NCI-H526 treated with DMSO at 0.1 percent for 48 hours (cell line): ENCODE results near the gene TIAM1.

Experiments used
- DNase-seq: peaks from one replicate; lab custom pipeline; 2025; lab: John Stamatoyannopoulos, UW

TIAM1 gene

DNA sequence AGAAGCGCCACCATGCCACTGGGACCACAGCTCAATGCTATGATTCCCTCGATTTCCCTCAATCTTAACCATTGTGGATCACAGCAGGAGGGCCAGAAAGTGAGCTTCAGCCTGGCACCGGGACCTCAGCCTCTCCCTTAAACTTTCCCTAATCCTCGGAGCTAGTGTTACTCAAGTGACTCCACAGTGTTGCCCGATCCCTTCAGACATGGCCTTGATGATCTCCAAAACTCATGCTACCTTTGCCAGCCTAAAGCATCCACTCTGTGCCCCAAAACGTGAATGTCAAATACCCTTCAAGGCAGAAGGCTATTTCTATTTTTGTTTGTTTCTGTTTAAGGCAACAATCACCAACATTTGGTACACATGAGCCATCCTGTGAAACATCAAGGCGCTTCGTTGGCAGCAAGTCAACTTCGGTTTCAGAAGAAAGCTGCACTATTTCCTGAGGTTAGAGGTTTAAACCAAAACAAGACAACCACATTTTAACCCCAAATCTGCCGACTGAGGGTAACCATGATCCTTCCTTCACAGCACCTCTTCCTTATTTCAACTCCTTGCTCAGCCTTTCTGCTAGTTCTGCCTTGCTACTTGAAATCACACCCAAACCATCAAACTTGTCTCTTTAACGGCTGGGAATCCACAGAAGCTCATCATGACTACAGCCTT is 211.4 kb downstream of the TIAM1 start:
- DNase-seq, result no peak

DNA sequence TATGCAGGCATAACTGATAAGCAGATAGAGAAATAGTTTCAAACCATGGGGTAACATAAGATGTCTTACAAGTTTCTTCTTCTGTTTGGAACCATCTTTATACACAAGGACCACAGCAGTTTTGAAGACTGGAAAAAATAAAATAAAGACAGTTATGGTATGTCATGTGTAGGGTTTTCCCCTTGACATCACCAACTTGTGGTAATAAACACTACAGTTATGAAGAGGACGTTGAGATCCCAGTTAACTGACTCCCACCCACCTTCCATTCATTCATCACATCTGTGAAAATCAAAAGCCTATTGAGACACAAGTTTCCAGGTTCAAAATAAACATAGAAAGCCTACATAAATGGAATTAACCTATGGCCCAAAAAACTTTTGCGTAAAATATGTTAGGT is 213.2 kb downstream of the TIAM1 start:
- no peak for DNase-seq

DNA sequence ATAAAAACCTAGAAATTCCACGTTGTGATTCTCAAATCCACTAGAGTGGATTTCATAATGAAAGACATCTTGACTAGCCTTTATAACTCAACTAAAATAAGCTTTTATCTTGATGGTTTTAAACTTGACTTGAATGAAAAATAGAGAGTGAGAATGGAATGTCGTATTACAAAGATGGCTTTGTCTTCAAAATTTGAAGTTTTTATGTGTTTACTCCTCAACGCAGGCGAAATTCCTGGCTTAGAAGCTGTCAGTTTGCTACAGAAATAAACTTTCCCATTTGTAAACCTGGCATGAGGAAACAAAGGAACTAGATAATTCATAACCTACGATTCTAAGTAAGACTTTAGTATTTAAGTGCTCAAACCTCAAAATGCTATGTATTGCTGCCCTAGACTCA is 215.8 kb downstream of the TIAM1 start:
- DNase-seq, result no peak

DNA sequence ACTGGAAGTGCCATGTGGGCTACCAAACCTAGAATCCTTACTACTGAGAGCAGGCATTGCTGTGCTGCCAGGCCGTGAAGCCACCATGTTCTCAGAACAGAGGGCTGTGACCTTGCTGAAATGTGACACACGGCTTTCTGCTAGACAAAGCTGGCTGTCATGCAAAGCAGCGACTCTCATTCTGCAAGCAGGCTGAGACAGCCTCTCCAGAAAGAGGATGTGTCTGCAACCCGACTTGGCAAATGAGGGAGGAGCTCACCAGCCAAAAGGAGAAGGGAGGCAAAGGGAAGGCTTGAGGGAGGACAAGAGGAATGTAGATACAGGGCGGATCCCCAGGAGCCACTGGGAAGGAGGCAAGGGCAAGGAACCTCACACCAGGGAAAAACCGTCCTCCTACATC is 220.1 kb downstream of the TIAM1 start:
- DNase-seq, result no peak

DNA sequence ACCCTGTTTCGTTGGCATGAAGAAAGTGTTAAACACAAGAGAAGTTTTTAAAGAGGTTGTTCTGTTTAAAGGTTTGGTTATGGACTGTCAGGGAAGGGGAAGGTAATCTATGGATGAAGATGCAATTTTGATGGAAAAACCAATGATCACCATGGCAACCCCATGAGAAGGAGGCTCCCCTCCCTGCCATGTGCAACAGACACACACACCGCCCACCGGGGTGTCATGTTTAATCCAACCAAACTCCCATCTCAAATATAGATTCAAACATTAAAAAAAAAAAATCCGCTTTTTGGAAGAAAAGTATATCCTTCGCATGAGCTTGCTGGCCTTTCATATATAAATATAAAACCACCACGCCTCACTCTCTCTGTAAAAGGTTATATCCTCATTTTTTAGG is 224.9 kb downstream of the TIAM1 start:
- DNase-seq, result no peak

DNA sequence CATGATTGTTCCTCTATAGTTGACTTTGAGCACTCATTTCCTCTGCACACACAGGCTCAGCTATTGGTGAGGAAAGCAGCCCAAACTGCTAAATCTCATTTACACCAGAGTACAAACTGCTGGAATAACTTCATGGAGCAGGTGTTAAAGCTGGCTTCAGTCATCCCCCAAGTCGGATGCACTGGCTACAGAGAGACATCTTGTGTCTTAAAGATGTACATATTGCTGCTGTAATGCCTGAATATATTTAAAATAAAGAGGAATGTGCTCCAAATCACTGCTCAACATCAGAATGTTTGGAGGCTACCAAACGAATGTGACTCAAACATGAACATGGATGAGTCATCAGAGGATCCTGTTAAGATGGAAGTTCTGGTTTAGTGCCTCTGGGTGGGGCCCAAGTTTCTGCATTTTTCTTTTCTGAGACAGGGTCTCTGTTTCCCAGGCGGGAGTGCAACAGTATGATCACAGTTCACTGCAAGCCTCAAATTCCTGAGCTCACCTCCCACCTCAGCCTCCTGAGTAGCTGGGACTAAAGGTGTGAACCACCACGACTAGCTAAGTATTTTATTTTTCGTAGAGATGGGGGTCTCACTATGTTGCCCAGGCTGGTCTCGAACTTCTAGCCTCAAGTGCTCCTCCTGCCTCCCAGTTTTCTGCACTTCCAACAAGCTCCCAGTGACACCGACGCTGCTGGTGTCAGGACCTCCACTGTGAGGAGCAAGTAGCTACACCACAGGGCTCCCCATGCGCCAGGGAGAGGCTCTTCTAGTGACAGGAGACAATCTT is 226.7 kb downstream of the TIAM1 start:
- no peak for DNase-seq

DNA sequence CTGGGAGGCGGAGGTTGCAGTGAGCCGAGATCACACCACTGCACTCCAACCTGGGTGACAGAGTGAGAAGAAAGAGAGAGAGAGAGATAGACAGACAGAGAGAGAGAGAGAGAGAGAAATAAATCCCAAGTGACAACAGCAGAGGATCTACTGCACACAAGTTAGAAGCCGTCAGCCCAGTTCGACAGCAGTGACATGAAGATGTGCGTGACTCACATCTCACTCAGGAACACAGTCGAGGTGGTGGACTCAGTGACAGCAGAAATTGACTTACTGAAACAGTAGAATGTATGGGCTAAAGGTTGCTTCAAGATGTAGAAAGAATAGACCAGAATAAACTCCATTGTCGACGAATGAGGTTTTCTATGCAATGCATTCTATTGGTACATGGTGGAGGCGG is 228.8 kb downstream of the TIAM1 start:
- DNase-seq, result no peak

DNA sequence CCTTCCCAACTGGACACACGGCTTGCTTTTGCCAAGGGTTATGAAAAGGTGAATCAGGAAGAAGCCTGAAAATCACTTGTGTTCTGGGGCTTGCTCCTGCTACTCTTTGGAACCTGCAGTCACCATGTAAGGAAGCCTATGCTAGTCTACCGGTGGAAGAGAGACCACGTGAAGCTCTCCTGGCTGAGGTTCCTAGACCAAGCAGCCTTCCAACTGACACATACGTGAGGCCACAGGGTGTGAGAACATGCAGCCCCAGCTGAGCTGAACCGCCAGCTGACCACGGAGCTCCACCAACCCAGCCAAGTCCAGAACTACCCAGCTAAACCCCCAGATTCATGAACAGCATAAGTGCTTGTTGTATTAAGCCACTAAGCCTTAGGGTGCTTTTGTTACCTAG is 233.0 kb downstream of the TIAM1 start:
- no peak for DNase-seq

DNA sequence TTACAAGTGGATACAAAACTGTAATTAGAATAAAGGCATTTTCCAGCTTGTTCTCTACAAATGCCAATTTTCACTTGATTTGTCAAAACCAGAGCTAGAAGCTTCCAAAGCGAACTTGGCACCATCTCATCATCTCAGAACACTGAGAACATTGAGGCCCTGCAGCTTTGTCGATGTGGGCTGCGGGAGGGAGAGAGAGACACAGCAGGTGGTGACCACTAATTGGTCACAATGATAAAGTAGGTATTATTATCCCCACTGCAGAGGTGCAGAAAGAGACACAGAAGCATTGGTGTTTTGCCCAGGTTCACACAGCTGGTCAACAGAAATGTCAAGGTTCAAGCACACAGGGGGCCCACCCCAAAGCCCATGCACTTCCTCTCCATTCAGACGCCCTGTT is 233.6 kb downstream of the TIAM1 start:
- DNase-seq, result no peak

DNA sequence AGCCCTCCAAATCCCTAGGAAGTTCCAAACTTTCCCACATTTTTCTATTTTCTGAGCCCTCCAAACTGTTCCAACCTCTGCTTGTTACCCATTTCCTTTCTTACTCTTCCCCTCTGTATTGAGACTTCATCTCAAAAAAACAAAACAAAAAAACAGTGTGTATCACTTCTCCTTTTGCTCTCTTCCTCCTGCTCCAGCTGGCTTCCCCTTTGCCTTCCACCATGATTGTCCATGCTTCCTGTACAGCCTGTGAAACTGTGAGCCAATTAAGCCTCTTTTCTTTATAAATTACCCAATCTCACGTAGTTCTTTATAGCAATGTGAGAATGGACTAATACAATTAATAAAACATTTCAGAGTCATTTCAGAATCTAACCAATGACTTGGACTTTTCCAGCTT is 236.2 kb downstream of the TIAM1 start:
- DNase-seq, result no peak

DNA sequence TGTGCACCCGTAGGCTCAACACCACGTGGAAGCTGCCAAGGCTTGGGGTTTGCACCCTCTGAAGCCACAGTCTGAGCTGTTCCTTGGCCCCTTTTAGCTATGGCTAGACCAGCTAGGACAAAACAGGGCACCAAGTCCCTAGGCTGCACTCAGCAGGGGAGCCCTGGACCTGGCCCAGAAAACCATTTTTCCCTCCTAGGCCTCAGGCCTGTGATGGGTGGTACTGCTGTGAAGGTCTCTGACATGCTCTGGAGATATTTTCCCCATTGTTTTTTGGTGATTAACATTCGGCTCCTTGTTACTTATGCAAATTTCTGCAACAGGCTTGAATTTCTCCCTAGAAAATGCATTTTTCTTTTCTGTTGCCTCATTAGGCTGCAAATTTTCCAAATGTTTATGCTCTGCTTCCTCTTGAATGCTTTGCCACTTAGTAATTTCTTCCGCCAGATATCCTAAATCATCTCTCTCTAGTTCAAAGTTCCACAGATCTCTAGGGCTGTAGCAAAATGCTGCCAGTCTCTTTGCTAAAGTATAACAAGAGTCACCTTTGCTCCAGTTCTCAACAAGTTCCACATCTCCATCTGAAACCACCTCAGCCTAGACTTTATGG is 236.8 kb downstream of the TIAM1 start:
- no peak for DNase-seq

DNA sequence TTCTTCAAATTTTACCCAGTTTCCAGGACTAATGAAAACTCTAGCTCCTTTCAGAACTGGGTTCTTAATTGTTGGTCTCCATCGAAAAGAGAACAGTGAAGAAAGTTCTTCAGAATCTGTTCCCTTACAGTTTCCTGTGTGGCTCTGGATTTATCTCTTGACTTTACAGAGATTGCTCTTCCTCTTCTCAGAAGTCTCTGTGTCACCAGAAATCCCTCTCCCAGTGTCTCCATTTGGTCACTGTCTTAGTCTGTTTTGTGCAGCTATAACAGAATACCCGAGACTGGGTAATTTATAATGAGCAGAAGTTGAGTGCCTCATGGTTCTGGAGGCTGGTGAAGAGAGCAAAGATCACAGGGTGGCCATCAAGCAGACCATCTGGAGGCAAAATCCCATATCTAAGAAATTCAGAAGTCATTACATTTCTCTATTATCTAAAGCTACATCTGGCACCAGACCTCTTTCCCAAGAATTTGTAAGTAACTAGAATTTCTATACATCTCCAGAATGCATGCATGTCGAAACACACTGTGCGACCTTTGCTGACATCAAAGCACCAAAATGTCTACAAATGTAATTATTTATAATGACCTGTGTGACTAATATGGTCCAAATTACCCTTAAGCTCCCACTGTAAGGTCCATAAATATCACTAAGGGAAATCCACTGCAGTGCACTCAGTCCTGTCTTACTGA is 240.3 kb downstream of the TIAM1 start:
- DNase-seq, result no peak

DNA sequence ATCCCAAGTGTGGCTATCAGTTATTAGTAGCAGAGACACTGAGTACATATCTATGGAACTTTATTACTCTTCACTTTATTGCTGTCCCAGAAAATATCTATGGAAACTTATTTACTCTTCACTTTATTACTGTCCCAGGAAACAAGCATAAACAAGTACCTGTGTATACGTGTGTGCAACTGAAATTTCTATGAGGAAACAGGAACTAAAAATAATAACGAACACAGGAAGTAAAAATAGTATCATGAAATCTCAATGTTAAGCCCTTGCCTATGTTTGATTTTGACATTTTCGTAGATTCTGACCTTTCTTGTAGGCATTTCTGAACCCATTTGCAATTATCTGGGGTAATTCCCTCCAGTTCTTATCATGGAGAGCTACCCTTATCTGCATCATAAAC is 240.9 kb downstream of the TIAM1 start:
- no peak for DNase-seq

DNA sequence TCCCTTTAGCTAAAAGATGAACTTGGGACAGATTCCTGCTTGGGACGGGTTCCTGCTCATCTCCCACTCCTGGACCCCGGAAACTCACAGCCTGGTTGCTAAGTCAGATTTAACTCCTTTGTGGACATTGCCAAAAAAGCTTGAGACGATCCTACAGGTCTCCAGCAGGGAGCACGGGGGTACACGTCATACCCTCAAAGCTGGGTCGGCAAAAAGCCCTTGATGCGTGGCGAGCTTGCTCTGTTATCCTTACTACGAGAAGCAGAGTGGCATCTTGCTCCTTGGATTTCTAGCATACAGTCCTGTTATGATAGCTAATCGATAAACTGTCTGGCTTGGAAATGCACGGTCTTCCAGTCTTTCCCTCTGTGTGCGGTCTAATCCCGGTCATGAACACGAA is 244.9 kb downstream of the TIAM1 start:
- DNase-seq, result no peak

DNA sequence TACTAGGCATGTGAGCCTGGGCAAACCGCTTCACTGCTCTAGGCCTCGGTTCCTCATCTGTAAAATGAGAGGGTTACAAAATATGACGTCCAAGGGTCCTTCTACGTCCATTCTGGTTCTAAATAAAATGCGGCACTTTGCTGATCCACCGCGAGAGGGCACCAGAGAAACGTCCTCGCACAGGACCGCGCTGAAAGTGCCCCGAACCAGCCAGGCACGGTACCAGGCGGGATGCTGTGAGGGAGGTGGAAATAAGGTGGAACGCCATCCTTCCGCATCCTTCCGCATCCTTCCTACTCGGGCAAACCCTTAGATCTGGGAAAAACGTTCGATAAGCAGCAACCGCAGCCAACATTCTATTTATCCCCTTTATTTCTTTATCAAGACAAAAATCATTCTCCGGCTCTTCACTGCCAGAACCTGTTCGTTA is 245.5 kb downstream of the TIAM1 start:
- DNase-seq, result peak; percentile 33

DNA sequence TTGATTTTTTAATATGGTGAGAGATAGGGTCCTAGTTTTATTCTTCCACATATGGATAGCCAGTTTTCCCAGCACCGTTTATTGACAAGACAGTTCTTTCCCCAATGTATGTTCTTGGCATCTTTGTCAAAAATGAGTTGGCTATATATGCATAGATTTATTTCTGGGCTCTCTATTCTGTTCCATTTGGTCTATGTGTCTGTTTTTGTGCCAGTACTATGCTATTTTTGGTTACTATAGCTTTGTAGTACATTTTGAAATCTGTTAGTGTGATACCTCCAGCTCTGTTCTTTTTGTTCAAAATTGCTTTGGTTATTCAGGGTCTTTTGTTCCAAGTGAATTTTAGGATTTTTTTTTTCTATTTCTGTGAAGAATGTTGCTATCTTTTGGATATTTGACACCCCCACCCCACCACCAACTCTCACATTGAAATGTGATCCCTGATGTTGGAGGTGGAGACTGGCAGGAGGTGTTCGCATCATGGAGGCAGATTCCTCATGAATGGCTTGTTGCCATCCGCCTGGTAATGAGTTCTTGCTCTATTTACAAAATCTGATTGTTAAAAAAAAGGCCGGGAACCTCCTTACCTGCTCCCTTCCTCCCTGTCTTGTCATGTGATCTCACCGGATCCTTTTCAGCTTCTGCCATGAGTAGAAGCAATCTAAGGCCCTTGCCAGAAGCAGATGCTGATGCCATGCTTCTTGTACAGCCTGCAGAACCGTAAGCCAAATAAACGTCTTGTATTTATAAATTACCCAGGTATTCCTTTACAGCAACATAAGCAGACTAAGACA is 251.0 kb downstream of the TIAM1 start:
- DNase-seq, result no peak

DNA sequence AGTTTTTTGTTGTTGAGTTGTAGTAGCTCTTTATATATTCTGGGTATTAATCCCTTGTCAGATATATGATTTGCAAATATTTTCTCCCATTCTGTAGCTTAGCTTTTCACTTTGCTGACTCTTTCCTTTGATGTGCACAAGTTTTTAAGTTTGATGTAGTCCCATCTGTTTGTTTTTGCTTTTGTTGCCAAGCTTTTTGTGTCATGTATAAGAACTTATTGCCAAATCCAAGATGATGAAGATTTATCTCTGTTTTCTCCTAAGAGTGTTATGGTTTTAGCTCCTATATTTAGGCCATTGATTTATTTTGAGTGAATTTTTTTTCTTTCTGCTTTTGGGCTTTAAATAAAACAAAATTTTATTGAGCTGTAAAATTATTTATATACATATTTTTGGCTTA is 253.7 kb downstream of the TIAM1 start:
- DNase-seq, result no peak

DNA sequence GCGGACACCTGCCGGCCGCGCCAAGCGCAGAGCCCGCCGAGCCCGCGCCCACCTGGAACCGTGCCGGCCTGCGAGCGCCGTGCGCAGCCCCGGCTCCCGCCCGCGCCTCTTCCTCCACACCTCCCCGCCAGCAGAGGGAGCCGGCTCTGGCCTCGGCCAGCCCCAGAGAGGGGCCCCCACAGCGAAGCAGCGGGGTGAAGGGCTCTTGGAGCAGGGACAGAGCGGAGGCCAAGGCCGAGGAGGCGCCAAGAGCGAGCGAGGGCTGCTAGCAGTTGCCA is 255.6 kb downstream of the TIAM1 start:
- DNase-seq, result no peak

DNA sequence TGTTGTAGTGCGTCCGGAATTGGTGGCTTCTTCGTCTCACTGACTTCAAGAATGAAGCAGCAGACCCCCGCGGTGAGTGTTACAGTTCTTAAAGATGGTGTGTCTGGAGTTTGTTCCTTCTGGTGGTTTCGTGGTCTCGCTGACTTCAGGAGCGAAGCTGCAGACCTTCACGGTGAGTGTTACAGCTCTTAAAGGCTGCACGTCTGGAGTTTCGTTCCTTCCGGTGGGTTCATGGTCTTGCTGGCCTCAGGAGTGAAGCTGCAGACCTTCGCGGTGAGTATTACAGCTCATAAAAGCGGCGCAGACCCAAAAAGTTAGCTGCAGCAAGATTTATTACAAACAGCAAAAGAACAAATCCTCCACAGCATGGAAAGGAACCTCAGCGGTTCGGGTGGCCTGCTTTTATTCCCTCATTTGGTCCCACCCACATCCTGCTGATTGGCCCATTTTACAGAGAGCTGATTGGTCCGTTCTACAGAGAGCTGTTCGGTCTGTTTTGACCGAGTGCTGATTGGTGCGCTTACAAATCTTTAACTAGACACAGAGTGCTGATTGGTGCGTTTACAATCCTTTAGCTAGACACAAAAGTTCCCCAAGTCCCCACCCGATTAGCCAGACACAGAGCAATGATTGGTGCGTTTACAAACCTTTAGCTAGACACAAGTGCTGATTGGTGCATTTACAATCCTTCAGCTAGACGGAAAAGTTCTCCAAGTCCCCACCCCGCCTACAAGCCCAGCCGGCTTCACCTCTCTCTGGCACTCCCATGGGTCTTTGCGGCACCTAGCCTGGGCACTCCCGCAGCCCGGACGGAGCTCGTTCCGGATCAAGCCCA is 256.2 kb downstream of the TIAM1 start:
- no peak for DNase-seq

DNA sequence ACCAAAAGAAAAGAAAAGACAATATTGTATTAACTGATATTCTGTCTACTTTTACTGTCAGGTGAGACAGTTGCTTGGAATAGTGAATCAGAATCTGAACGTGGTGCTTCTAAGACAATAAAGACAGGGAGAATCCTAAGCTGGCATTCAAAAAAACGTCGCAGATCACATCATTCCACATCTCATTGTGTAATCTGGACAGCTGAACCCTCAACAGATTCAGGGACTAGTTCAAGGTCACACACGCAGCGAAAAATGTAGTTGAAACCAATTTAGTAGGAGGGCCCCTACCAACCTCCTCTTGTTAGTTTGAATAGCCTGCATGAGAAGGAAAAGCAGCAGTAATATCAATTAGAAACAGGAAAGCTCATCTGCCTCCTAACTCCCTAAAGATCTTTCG is 259.4 kb downstream of the TIAM1 start:
- DNase-seq, result no peak

DNA sequence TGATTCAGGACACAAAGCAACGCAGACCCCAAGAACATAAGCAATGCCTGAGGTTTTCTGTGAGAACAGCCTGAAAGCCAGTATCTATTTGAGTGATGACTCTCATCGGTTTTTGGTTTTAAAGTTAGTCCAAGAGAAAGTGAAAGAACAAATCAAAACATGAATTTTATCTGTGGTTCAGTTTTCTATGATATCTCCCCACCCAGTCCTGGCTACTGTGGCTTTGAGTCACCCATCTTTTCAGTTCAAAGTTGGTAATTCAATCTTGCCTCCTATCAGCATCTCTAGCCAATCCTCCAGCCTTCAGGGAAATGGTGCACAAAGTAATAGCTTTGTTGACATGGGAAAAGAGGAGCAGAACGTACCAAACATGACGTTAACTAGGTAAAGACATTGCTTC is 265.3 kb downstream of the TIAM1 start:
- no peak for DNase-seq
